Neural crest cell (in vitro differentiated cells): Measurements from ENCODE around the gene NME3. TPM values are rescaled to one million over a fixed set of nuclear protein-coding genes. Genes with fewer than 3 reads are reported as not detected.
A peak's percentile ranks its signal among the peaks of the same experiment; 100 is the strongest.
"Not testable (repeated sequence)": the region's sequence is repeated elsewhere in the genome, so short reads cannot be mapped to it uniquely, and the experiment has no call there.

Experiments
- DNase-seq: peaks from one replicate; pipeline ENCODE4 v3.0.0; 2021; ENCODE audit warnings: low read depth, mixed read lengths, low spot score
- H3K27ac Mint-ChIP-seq: one replicate; pipeline ENCODE4 v1.8.0; 2021; ENCODE audit warnings: mild to moderate bottlenecking, mixed read lengths; ENCODE audit not compliant: unreplicated experiment
- H3K27me3 Mint-ChIP-seq: 2 replicates; pipeline ENCODE4 v1.8.0; 2021; ENCODE audit warnings: low read depth, mild to moderate bottlenecking, mixed read lengths
- H3K36me3 Mint-ChIP-seq: 2 replicates; pipeline ENCODE4 v1.8.0; 2021; ENCODE audit warnings: low read depth, mild to moderate bottlenecking, mixed read lengths
- H3K4me1 Mint-ChIP-seq: 2 replicates; pipeline ENCODE4 v1.8.0; 2021; ENCODE audit warnings: mixed read lengths
- H3K4me3 Mint-ChIP-seq: one replicate; pipeline ENCODE4 v1.8.0; 2021; ENCODE audit warnings: mild to moderate bottlenecking, mixed read lengths
- H3K9me3 Mint-ChIP-seq: 2 replicates; pipeline ENCODE4 v1.8.0; 2021; ENCODE audit warnings: mixed read lengths
- CTCF ChIP-seq: fragments of 200-600 bp; sonication (generic); conservative IDR thresholded peaks from 2 replicates; pipeline ENCODE4 v1.5.0; 2021; ENCODE audit warnings: antibody characterized with exemption, mild to moderate bottlenecking
- total RNA-seq: library from RNA; stranded (reverse); gene quantifications from 2 replicates; pipeline ENCODE4 v1.2.1, GENCODE V29; 2021

NME3 gene
- total RNA-seq, 1 donor from 2014 or later = 35.0 TPM

GRCh38 chr16:1740781-1741490 is 30.4 kb downstream of the NME3 start:
- H3K36me3 Mint-ChIP-seq = no peaks in the 10 kb centered on the region
- H3K4me1 Mint-ChIP-seq = no peaks in the 10 kb centered on the region
- H3K27me3 Mint-ChIP-seq = no peaks in the 10 kb centered on the region
- H3K27ac Mint-ChIP-seq = peak overlapping the region; percentile 43
- H3K9me3 Mint-ChIP-seq = no peaks in the 10 kb centered on the region
- no peak overlapping the region for H3K4me3 Mint-ChIP-seq
- TF ChIP-seq CTCF = no peak
- DNase-seq = no peak

GRCh38 chr16:1740234-1740633 is 31.1 kb downstream of the NME3 start:
- TF ChIP-seq CTCF = no peak
- H3K27me3 Mint-ChIP-seq = no peaks in the 10 kb centered on the region
- H3K27ac Mint-ChIP-seq = no peak overlapping the region
- no peak overlapping the region for H3K4me3 Mint-ChIP-seq
- no peak for DNase-seq
- H3K36me3 Mint-ChIP-seq = no peaks in the 10 kb centered on the region
- H3K4me1 Mint-ChIP-seq = no peaks in the 10 kb centered on the region
- no peaks in the 10 kb centered on the region for H3K9me3 Mint-ChIP-seq

- H3K4me1 Mint-ChIP-seq = no peaks in the 10 kb centered on the region
- no peak for DNase-seq
- H3K27me3 Mint-ChIP-seq = no peaks in the 10 kb centered on the region
- no peaks in the 10 kb centered on the region for H3K9me3 Mint-ChIP-seq
- no peak overlapping the region for H3K27ac Mint-ChIP-seq
- H3K36me3 Mint-ChIP-seq = no peaks in the 10 kb centered on the region
- no peak overlapping the region for H3K4me3 Mint-ChIP-seq
- no peak for TF ChIP-seq CTCF
These were observed 36.5 kb downstream of the NME3 start for GRCh38 chr16:1734816-1735215.

DNA sequence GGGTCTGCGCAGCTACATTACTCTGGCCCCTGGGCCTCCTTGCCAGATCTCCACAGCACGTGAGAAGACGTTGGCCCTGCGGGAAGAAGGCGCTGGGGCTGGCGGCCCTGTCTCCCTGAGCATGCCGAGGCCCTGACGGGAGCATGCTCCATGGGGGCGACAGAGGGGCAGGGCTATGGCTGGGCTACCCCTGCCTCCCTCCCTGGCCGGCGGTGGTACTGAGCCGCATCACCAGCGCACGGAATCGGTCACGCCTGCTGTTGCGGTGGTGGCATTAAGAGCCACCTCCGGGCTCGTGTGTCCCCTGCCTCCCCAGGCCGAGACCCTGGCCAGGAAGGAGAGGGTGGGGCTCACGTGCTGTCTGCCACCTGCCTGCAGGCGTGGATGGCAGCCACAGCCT is 37.2 kb downstream of the NME3 start:
- no peaks in the 10 kb centered on the region for H3K27me3 Mint-ChIP-seq
- no peaks in the 10 kb centered on the region for H3K36me3 Mint-ChIP-seq
- H3K4me1 Mint-ChIP-seq = no peaks in the 10 kb centered on the region
- no peak overlapping the region for H3K27ac Mint-ChIP-seq
- no peak for DNase-seq
- no peaks in the 10 kb centered on the region for H3K9me3 Mint-ChIP-seq
- TF ChIP-seq CTCF = no peak
- no peak overlapping the region for H3K4me3 Mint-ChIP-seq

- DNase-seq, H3K36me3 Mint-ChIP-seq, H3K27ac Mint-ChIP-seq, H3K27me3 Mint-ChIP-seq, H3K4me1 Mint-ChIP-seq, H3K4me3 Mint-ChIP-seq, H3K9me3 Mint-ChIP-seq: not testable (repeated sequence)
These were observed 38.8 kb downstream of the NME3 start for GRCh38 chr16:1732551-1732987.

- no peak overlapping the region for H3K27ac Mint-ChIP-seq
- TF ChIP-seq CTCF = no peak
- no peak for DNase-seq
These were observed 39.3 kb downstream of the NME3 start for GRCh38 chr16:1732071-1732470.

More at GRCh38 chr16:1732071-1732470, 39.3 kb downstream of the NME3 start:
- Mint-ChIP-seq H3K4me3 (no peak overlapping the region), H3K27me3 (no peaks in the 10 kb centered on the region), H3K36me3 (peaks cover 2% of the 10 kb centered on the region), H3K9me3 (no peaks in the 10 kb centered on the region), H3K4me1 (no peaks in the 10 kb centered on the region)
